ENCODE results near the gene GAS1.

The GAS1 gene, protein sequence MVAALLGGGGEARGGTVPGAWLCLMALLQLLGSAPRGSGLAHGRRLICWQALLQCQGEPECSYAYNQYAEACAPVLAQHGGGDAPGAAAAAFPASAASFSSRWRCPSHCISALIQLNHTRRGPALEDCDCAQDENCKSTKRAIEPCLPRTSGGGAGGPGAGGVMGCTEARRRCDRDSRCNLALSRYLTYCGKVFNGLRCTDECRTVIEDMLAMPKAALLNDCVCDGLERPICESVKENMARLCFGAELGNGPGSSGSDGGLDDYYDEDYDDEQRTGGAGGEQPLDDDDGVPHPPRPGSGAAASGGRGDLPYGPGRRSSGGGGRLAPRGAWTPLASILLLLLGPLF

GRCh38 chr9:86947146-86948073, at the start of gene GAS1:
GAS1 (minus strand) TSS chr9:86947506; CDS start chr9:86946779, 727 bp downstream.
- DNase-seq (ENCODE audit: low spot score), result peak; percentile 88
- no peak for FAIRE-seq

DNA sequence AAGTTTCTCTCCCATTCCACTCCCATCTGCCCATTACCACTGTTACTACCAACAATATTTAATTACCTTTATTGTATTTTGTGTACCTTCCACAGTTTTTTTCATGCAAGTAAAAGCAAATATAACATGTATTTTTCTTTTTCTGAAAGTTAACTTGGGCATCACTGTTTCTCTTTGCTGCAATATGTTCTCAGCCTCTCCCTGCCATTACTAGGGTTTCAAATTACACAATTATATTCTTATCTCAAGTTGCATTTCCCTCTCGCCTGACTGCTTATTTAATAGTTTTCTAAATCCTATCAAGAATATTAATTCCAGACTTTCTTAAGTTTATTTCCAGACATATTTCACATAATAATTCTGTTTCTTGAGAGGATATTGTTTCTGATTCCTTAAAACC, 46.9 kb upstream of the GAS1 start:
- DNase-seq (ENCODE audit: low spot score) (no peak), FAIRE-seq (no peak)

GRCh38 chr9:86993830-86994229, 46.5 kb upstream of the GAS1 start:
- DNase-seq (ENCODE audit: low spot score) (no peak), FAIRE-seq (no peak)

- FAIRE-seq (no peak), DNase-seq (ENCODE audit: low spot score) (no peak)
Measured at GRCh38 chr9:86991077-86991476, 43.8 kb upstream of the GAS1 start.

- no peak for DNase-seq (ENCODE audit: low spot score)
- no peak for FAIRE-seq
Measured at GRCh38 chr9:86990290-86990689, 43.0 kb upstream of the GAS1 start.

DNA sequence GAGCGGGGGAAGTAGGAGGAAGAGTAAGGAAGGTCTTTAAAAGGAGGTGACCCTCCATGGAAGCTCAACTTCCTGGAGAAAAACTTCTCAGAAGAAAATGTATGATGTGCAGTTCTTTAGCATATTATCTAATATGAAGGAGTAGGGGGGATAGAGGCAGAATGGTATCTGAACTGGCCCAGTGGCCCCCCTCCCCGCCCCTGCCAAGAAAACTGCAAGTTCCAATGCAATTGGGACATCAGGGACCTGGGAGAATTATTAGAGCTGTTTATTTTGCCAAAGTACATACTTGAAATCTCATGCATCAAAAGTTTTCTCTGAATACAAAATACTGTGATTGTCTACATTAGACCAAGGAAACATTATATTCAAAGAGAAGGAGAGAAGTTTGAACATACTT, 40.6 kb upstream of the GAS1 start:
- FAIRE-seq (no peak), DNase-seq (ENCODE audit: low spot score) (no peak)

- DNase-seq (ENCODE audit: low spot score) (no peak), FAIRE-seq (no peak)
Measured at GRCh38 chr9:86985132-86985647, 37.9 kb upstream of the GAS1 start.

DNA sequence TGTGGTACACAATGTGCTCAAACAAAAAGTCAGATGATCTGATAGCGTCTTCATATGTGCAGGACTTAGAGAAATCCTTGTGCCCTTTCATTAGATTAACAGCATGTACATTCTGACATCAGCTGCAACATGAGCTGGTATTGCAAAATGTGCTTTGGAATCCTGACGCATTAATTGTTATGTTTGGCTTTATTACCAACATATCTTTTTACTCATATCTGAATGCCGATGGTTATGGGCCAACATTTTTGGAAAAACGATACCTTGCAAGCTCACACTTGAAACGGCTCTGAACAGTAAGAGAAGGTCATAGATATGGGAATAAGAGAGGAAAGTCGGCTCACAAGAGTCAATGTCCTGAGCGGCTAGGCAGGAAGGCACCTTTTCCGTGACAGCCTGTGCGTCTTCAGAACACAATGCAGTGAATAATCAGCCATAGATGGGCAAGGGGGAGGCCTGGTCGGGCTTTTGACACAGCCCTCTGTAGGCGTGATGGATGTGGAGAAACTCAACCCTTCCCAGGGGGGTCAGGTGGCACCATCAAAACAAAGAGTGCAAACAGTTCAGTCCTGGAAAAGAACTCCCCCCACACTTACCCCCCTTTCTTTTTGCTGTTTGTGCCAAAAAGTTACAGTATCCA, 36.4 kb upstream of the GAS1 start:
- FAIRE-seq, result no peak

GRCh38 chr9:86983249-86983619, 35.9 kb upstream of the GAS1 start:
- DNase-seq (ENCODE audit: low spot score) (no peak), FAIRE-seq (no peak)

More for the DNA sequence above, 36.4 kb upstream of the GAS1 start:
- DNase-seq (ENCODE audit: low spot score), result peak; percentile 12

DNA sequence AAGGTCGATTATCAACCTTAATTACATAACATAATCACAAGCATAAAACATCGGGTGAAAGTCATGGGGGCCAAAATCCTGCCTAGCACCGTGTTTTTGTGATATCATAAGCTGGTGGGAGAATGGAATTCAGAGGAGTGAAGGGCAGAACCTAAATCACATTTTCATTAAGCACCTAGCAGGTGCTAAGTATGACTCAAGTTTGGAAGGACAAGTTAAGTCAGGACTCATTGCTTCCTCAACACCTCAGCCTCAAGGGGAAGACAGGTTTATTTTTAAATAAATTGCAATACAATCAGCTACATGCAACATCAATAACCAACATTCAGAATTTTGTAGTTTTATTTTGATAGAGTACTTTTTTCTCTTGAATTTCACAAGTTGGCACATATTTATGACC, 33.5 kb upstream of the GAS1 start:
- DNase-seq (ENCODE audit: low spot score) (no peak), FAIRE-seq (no peak)

- FAIRE-seq, result no peak
- DNase-seq (ENCODE audit: low spot score), result no peak
Measured at GRCh38 chr9:86979657-86980056, 32.4 kb upstream of the GAS1 start.

GRCh38 chr9:86978922-86979474, 31.7 kb upstream of the GAS1 start:
- DNase-seq (ENCODE audit: low spot score) (no peak), FAIRE-seq (no peak)

GRCh38 chr9:86978413-86978812, 31.1 kb upstream of the GAS1 start:
- DNase-seq (ENCODE audit: low spot score) (no peak), FAIRE-seq (no peak)

- DNase-seq (ENCODE audit: low spot score), result no peak
Measured at GRCh38 chr9:86977205-86977835, 30.0 kb upstream of the GAS1 start.

GRCh38 chr9:86975606-86976005, 28.3 kb upstream of the GAS1 start:
- DNase-seq (ENCODE audit: low spot score) (no peak), FAIRE-seq (no peak)

More at GRCh38 chr9:86977205-86977835, 30.0 kb upstream of the GAS1 start:
- no peak for FAIRE-seq

- no peak for FAIRE-seq
- DNase-seq (ENCODE audit: low spot score), result no peak
Measured at GRCh38 chr9:86975036-86975435, 27.7 kb upstream of the GAS1 start.

GRCh38 chr9:86974421-86974820, 27.1 kb upstream of the GAS1 start:
- no peak for FAIRE-seq
- DNase-seq (ENCODE audit: low spot score), result no peak

DNA sequence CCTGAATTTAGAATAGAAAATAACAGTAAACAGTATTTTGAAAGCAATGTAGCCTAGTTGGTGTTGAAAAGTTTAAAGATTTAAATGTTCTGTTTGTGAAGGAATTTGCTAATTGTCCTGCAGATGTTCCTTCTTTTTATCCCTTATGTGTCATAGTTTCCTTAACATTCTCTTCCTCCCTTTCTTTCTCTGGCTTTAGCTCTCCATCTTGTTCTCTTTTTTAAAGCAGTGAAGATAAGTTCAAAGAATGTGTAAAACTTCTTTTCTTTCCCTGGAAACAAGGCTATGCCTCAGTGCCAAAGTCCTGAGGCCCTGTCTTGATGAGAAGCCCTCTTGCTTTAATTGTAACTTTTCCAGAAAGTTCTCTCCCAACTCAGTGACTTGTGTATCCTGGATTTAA, 24.4 kb upstream of the GAS1 start:
- DNase-seq (ENCODE audit: low spot score), result no peak
- no peak for FAIRE-seq

- DNase-seq (ENCODE audit: low spot score) (no peak), FAIRE-seq (no peak)
Measured at GRCh38 chr9:86968258-86968920, 21.1 kb upstream of the GAS1 start.

GRCh38 chr9:86966852-86967511, 19.7 kb upstream of the GAS1 start:
- DNase-seq (ENCODE audit: low spot score) (no peak), FAIRE-seq (no peak)
